ENCODE measurements around the gene KREMEN1.

KREMEN1 gene

GRCh38 chr22:29194184-29194583 is 121.3 kb downstream of the KREMEN1 start:
- DNase-seq, result no peak

- DNase-seq, result no peak
These were observed 122.5 kb downstream of the KREMEN1 start for GRCh38 chr22:29195118-29195963.

GRCh38 chr22:29195964-29196666 is 123.3 kb downstream of the KREMEN1 start:
- DNase-seq, result no peak

GRCh38 chr22:29197096-29197495 is 124.3 kb downstream of the KREMEN1 start:
- no peak for DNase-seq

- no peak for DNase-seq
These were observed 125.4 kb downstream of the KREMEN1 start for GRCh38 chr22:29198240-29198639.

GRCh38 chr22:29199702-29200400 is 127.0 kb downstream of the KREMEN1 start:
- no peak for DNase-seq

- no peak for DNase-seq
These were observed 128.1 kb downstream of the KREMEN1 start for GRCh38 chr22:29200901-29201300.

GRCh38 chr22:29201782-29202181 is 128.9 kb downstream of the KREMEN1 start:
- no peak for DNase-seq

- no peak for DNase-seq
These were observed 129.7 kb downstream of the KREMEN1 start for GRCh38 chr22:29202212-29203192.

- no peak for DNase-seq
These were observed 130.9 kb downstream of the KREMEN1 start for GRCh38 chr22:29203488-29204454.

- DNase-seq, result no peak
These were observed 131.8 kb downstream of the KREMEN1 start for GRCh38 chr22:29204455-29205183.

- no peak for DNase-seq
These were observed 132.4 kb downstream of the KREMEN1 start for GRCh38 chr22:29205252-29205593.

GRCh38 chr22:29205594-29206371 is 132.9 kb downstream of the KREMEN1 start, which contains the start of gene EMID1:
EMID1 (plus strand) TSS chr22:29205896; CDS start chr22:29206039, 143 bp downstream.
- DNase-seq, result no peak

- no peak for DNase-seq
These were observed 133.8 kb downstream of the KREMEN1 start for GRCh38 chr22:29206372-29207242.

- no peak for DNase-seq
These were observed 134.4 kb downstream of the KREMEN1 start for GRCh38 chr22:29207243-29207550.

GRCh38 chr22:29207562-29208501 is 135.0 kb downstream of the KREMEN1 start:
- DNase-seq, result no peak

- DNase-seq, result no peak
These were observed 135.6 kb downstream of the KREMEN1 start for GRCh38 chr22:29208502-29208862.
